HG03108 (cell line): ENCODE results near the gene PIPOX.

ENCODE experiments used
- ATAC-seq: cut with Tn5 transposase; IDR thresholded peaks from one replicate; pipeline ENCODE4 v1.9.1; 2021; ENCODE audit warnings: moderate library complexity; ENCODE audit not compliant: unreplicated experiment

PIPOX gene

GRCh38 chr17:29042679-29043538, at the start of gene PIPOX:
Gene PIPOX, plus strand, starts transcription at chr17:29043141. Its CDS starts 85 bp downstream, at chr17:29043226.
- no peak for ATAC-seq

DNA sequence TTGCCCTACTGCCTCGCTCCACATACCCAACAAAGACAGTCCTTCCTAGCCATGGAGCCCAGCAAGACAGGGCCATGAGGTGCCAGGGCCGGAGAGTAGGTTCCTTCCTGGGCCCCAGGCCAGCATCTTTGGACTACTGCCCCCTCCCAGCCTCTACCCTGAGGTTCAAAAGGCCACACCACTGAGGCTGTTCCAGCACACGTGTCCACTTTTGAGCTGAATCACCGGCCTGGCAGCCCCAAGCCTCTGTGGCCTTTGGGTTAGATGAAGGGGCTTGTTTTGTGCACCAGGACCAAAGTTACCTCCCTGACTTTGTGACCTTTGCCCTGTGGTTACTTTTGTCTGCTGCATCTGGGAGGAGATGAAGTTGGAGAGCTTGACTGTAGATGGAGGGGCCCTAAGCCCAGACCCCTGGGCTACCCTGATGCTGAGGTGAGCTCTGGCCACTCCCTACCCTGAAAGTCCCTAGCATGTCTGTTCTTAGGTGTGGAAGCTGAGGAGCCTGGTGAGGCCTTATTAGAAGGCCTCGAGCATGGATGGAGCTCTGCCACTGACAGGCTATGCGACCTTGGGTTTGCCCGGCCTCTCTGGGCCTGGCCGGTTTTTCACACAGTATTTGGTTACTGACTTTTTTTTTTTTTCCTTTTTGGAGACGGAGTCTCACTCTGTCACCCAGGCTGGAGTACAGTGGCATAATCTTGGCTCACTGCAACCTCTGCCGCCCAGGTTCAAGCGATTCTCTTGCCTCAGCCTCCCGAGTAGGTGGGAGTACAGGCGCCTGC, 49.1 kb upstream of the PIPOX start:
- no peak for ATAC-seq

DNA sequence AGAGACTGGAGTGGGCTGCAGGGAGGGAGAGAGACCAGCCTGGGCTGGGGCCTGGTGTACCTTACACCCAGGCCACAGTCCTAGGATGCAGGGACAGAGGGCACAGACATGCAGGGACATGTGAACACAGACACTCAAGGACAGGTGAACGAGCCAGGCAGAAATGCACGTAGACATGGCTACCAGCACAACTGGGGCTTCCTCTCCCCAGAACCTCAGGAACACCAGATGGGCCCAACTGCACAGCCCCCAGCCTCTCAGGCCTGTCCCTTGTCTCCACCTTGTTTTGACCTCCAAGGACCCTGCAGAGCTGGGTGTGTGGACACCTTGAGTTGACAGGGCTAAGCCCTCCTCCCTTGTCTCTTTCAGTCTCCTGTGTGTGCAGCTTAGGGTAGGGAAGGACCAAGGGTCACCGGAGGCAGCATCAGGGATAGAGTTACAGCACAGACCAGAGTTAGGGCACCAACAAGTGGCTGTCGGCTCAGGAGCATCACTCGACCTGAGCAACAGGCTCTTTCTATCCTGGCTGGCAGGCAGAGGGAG, 46.3 kb upstream of the PIPOX start:
- ATAC-seq, result no peak

DNA sequence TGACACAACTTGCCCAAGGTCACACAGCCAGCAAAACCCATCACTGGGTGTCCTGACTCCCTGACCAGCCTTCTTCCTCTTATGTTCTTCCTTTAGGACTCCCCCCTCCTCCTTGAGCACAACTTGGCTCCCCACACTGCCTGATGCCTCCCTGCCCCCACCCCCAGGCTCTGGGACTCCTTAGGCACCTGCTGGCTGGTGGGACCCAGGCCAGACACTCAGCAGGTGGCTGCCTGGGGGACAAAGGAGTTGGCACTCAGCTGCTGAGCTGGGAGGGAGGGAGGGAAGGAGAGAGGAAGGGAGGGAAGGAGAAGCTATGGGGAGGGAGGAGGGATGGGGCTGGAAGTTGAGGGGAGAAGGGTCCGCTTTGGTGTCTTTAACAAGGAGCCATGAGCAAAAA, 45.1 kb upstream of the PIPOX start:
- ATAC-seq, result no peak

DNA sequence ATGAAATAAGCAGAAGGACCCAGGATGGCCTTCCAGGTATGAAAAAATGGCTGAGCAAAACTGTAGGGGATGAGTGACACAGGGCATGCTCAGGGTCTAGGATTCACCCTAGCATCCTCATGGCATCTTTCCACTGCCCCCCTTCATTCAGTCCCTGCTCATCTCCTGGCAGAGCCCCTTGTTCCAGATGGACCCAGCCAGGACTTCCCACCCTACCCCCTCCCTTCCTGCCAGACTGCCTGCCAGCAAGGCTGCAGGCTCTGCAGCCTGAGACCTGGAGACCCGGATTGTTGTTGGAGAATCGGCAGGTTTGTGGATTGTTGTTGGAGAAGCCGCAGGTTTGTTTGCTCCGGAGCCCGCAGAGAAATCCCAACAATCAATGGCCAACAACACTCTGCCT, 43.7 kb upstream of the PIPOX start:
- ATAC-seq, result no peak

DNA sequence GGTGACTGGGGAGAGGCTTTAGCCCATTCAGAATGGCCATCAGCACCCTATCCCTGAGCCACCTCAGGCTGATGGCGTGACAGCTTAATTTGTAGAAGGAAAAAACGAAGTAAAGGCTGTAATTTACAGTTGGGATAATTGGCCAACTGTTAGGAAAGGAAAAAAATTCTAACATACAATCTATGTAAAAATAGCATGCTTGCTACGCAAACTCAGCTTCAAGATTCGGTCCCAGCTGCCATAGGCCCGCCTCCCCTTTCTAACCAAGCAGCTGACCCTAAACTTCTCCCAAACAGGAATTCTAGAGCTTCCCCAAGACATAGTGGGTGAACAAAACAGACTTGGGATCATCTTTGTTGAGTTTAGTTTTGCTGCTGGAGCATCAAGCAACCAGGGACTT, 42.0 kb upstream of the PIPOX start:
- no peak for ATAC-seq

DNA sequence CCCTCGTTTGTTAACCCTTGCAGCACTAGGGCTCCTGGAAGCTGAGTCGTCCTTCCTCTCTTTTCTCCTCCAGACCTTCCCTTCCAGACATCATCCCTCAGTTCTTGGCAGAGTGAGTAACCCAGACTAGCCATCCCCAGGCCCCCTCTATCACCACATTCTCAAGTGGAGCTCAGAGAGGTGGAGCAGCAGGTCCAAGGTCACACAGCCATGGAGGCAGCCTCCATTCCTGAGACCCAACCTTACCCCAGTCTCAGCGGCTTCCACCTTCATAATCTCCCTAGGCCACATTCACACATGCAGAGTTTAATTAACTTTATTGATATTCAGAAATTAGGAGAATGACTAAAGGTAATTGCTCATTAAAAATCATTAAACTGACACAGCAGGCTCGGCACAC, 40.1 kb upstream of the PIPOX start:
- no peak for ATAC-seq

GRCh38 chr17:29003289-29003688, 39.7 kb upstream of the PIPOX start:
- no peak for ATAC-seq

DNA sequence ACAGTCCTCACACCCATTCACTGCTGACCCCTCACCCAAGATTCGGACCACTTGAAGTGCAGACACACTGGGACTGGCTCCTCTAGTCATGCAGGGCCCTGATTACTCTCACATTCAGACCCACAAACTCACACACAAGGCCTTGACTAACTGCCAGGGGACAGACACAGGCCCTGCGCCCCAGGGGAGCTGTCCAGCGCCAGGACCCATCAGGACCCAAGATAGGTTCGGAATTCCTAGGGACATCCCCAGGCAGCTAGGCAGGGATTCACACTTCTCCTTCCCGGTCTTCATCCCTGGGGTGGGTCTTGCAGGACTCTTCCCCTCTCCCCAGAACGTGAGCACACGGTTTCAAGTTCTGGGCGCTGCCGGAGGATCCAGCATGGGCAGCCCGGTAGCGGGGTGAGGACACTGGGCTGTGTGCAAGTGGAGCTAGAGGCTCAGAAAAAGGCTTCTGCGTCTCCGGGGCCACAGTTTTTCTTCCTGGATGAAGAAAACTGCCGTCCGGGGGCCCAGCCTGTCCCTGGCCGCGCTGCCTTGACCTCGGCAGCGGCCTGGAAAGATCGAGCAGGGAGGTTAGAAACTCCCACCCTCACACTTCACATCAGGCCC, 38.8 kb upstream of the PIPOX start:
- ATAC-seq, result no peak

DNA sequence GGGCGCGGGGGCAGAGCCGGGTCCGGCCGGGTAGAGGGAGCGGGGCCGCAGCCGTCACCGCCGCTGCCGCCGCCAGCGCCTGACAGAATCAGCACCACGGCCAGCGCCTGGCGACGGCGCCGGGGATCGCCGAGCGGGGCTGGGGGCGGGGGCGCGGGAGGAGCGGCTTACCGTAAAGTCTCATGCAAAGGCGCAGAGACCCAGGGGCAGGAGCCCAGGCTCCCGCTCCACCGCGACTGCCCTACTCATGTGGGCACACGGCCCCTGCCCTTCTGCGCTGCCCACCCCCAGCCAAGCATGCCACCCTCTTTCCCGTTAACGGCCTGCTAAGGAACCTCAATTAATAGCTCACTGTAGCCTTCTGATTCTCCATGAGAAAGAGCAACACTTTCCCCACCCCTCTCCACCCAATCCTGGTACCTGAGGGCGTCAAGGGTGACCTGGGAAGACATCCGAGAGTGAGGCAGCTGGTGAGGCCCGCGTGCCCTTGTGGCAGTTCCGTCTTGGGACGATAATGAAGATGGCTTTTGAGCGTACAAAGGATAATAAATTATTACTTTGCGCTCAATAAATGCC, 36.9 kb upstream of the PIPOX start, which contains the start of gene SEZ6:
TSS of gene SEZ6 (minus strand) at position 98 of the 576 bp plus-strand sequence. CDS start 164 bp downstream, outside the sequence.
- ATAC-seq, result no peak

DNA sequence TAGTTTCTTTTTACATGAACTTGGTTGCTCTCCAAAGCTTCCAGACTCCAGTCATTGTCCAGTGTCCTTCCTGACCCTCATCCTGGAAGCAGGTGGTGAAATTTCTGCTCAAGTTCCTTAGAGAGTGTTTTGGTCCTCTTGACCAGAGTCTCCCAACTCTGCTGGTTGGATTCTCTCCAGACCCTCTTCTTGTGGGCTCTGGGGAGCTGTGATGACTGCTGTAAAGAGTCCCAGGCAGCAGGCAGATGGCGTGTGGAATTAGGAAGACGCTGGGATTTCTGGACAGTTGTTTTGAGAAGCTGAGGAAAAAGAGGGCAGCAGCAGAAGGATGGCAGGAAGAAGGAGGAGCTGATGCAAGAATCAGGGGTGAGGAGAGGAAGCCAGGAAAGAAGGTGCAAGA, 35.5 kb upstream of the PIPOX start:
- ATAC-seq, result no peak

DNA sequence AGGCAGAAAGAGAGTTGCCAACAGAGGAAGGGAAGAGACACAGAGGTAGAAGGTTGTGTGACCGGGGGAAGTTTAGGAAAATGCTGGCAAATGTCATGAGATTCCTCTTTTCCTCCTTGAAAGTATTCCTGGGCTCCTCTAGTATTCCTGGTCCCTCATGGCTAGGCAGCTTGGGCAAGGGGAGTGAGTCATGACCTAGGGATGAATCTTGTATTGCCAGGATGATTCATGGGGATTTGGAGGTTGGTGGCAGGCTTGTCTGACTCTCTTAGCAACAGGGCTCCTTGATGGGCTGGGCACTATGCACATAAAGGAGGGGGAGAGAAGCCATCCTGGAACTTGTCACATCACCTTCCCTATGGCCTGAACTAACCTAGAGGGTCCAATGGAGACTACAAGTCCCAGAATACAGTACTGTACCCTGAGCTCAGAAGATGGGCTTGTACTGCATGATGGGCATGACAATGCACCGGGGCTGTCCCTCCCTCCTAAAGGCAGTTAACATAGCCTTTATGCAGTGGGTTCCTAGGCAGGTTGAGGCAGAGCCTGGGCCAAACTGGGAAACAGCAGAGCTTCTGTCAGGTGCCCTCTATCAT, 35.0 kb upstream of the PIPOX start:
- no peak for ATAC-seq

DNA sequence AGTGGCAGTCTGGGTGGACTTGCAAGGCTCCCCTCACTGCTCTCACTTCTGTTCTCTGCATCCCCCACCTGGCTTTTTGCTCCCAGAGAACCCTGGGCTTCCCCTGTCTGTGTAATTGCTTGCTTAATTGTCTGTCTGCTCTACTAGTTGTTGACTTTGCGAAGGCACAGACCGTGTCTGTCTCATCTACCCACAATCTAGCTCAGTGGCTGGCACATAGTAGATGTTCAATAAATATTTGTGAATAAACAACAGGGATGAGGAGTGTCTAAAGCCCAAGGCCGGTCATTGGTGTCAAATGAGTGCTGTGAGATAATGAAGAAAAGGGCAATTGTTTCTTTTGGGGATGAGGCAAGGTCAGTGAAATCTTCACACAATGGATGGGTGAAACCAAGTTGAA, 34.4 kb upstream of the PIPOX start:
- no peak for ATAC-seq

GRCh38 chr17:29010129-29010528, 32.8 kb upstream of the PIPOX start:
- ATAC-seq, result no peak

DNA sequence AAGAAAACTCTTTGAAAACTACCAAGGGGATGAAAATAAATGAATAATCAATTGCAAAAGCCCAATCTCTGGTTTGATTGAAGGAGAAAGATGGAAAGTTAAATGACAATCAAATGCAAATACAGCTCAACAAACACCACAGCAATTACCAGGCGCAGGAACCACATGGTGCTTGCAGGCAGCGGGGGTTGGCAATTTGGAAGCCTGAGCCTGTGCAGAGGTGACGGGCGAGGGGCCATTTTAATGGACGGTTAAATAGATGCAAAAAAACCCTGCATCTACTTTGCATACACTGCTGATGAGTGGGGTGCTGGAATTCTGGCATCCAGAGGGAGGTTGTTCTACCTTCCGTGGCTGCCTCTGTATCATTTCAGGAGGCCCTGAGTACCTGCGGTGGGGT, 32.4 kb upstream of the PIPOX start:
- ATAC-seq, result no peak

GRCh38 chr17:29012535-29012934, 30.4 kb upstream of the PIPOX start:
- no peak for ATAC-seq

GRCh38 chr17:29014716-29015115, 28.2 kb upstream of the PIPOX start:
- ATAC-seq, result no peak

GRCh38 chr17:29016345-29017210, 26.4 kb upstream of the PIPOX start:
- no peak for ATAC-seq

DNA sequence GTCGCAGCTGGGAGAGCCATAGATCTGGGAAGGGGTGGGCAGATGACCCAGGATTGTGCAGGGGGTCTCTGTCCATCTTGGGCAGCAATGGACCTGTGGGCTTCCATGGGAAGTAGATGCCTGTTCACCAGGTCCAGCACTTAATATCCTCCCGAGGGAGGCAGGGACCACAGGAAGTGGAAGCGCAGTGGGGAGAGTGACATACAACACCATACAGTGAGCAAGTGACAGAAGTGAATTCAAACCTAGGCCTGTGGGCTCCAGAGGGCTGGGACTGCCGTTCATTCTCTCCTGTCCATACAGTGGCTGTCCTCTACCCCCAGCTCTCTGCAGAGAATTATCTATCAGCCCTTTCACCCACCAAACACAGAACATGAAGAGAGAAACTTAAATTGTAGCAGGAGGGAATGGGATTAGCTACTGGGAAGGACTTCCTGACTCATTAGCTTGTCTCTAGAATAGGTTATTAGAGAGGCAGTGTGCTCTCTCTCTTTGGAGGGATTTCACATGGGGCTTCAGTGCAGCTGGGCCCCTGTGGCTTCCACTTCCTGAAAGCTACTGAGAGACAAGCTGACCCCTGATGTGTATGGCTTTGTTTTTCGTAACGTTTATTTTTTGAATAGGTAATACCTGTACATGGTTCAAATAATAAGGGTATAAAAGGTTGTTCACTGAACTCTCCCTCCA, 24.0 kb upstream of the PIPOX start:
- no peak for ATAC-seq
